K562 (cell line): Measurements from ENCODE around the gene CDC42EP3. TPM values are rescaled to one million over a fixed set of nuclear protein-coding genes. Genes with fewer than 3 reads are reported as not detected.

ENCODE experiments used
- ATAC-seq: fragments of 200-7000 bp; cut with Tn5 transposase; 3 replicates; pipeline ENCODE4 v1.9.1; 2020; ENCODE audit warnings: moderate library complexity
- BruUV-seq: library from RNA; stranded (reverse); fragments of 400-500 nt; replicated peaks from 2 replicates; lab custom pipeline; 2021; lab: Mats Ljungman, UMichigan
- CTCF ChIA-PET: fragments of 300-600 bp; formaldehyde crosslinking; extraction: SDS; loops from one replicate; lab custom pipeline; 2021; ENCODE audit warnings: low intra/inter-chr PET ratio; lab: Yijun Ruan, JAX
- POLR2A ChIA-PET: fragments of 300-600, 350-650 bp; sonication (Branson Sonifier 250); formaldehyde crosslinking; extraction: SDS; loops from one replicate; lab custom pipeline; 2021; ENCODE audit warnings: antibody characterized with exemption, inconsistent platforms; lab: Yijun Ruan, JAX
- DNase-seq, 4 experiments: peaks; one replicate each; pipeline versions ENCODE4 v3.0.0 to v3.0.0-alpha.2; 2011 to 2018; ENCODE audit warnings: low spot score in 3 of 4, mixed read lengths in 3 of 4; ENCODE audit errors: extremely low read depth in 1 of 4
- FAIRE-seq: peaks from 2 replicates; lab custom pipeline; 2011; peaks lifted over from hg19 to GRCh38; lab: Jason Lieb, UNC
- H2AFZ ChIP-seq: 2 replicates; pipeline ENCODE4 v1.6.0; 2011; ENCODE audit warnings: low read depth, low read length, control low read depth, inconsistent platforms
- H3K27ac ChIP-seq: fragments of 200-600 bp; 3 replicates; pipeline ENCODE4 v1.8.0; 2011; ENCODE audit warnings: low read depth, mild to moderate bottlenecking, control low read depth, inconsistent platforms, low read length, moderate library complexity, mixed read lengths; ENCODE audit errors: extremely low read depth
- H3K27me3 ChIP-seq, 2 experiments: fragments of 300-600 bp in 1 of 2; 2 replicates in 1 of 2; 3 replicates in 1 of 2; pipeline versions ENCODE4 v1.6.0 to v1.8.0; 2011; ENCODE audit warnings: inconsistent platforms in 2 of 2, low read length in 2 of 2, mild to moderate bottlenecking in 1 of 2, mixed read lengths in 1 of 2, moderate library complexity in 1 of 2; ENCODE audit not compliant: control insufficient read depth in 2 of 2, insufficient read depth in 2 of 2
- H3K36me3 ChIP-seq: fragments of 300-600 bp; 3 replicates; pipeline ENCODE4 v1.8.0; 2011; ENCODE audit warnings: mild to moderate bottlenecking, low read length, inconsistent platforms; ENCODE audit not compliant: control insufficient read depth, insufficient read depth
- H3K4me1 ChIP-seq, 2 experiments: fragments of 200-600 bp in 1 of 2; replicated peaks in 1 of 2; 2 replicates in 1 of 2; 3 replicates in 1 of 2; pipeline versions ENCODE4 v1.5.1 to v1.8.0; 2011; ENCODE audit warnings: inconsistent platforms in 2 of 2, low read length in 2 of 2, mild to moderate bottlenecking in 1 of 2, mixed read lengths in 1 of 2, moderate library complexity in 1 of 2; ENCODE audit not compliant: control insufficient read depth in 2 of 2, insufficient read depth in 2 of 2
- H3K4me2 ChIP-seq: 2 replicates; pipeline ENCODE4 v1.6.1; 2011; ENCODE audit warnings: low read length, control low read depth, inconsistent platforms, mixed read lengths; ENCODE audit not compliant: insufficient read depth
- H3K4me3 ChIP-seq: fragments of 200-600 bp; sonication (generic), shearing (Covaris generic); 2 replicates; pipeline ENCODE4 v1.5.1; 2016; ENCODE audit warnings: control low read depth, inconsistent platforms
- H3K79me2 ChIP-seq: fragments of 200-600 bp; 3 replicates; pipeline ENCODE4 v1.8.0; 2011; ENCODE audit warnings: low read length, inconsistent platforms; ENCODE audit not compliant: control insufficient read depth, insufficient read depth
- H3K9ac ChIP-seq, 2 experiments: 2 replicates each; pipeline versions ENCODE4 v1.6.0 to v1.6.1; 2011; ENCODE audit warnings: low read depth in 2 of 2, low read length in 2 of 2, control low read depth in 1 of 2, inconsistent platforms in 1 of 2, mild to moderate bottlenecking in 1 of 2, mixed read lengths in 1 of 2; ENCODE audit not compliant: insufficient read depth in 1 of 2
- H3K9me1 ChIP-seq: one replicate; pipeline ENCODE4 v1.6.0; 2011; ENCODE audit warnings: inconsistent platforms, mild to moderate bottlenecking, low read length, moderate library complexity; ENCODE audit not compliant: control insufficient read depth, insufficient read depth
- H3K9me3 ChIP-seq: replicated peaks from 2 replicates; pipeline ENCODE4 v1.5.1; 2011; ENCODE audit warnings: low read depth, low read length, inconsistent platforms; ENCODE audit not compliant: control insufficient read depth, insufficient read depth
- H4K20me1 ChIP-seq: replicated peaks from 2 replicates; pipeline ENCODE4 v1.6.1; 2011; ENCODE audit warnings: low read length, inconsistent platforms, mixed read lengths; ENCODE audit not compliant: control insufficient read depth, insufficient read depth
- HDAC3 ChIP-seq: fragments of 450-650 bp; IDR thresholded peaks from 2 replicates; pipeline ENCODE4 v1.6.1; 2018; ENCODE audit warnings: borderline replicate concordance, mild to moderate bottlenecking, moderate library complexity; ENCODE audit not compliant: partially characterized antibody
- MYC ChIP-seq, 2 experiments: fragments of 250-450 bp in 1 of 2; sonication (Bioruptor Pico) in 1 of 2; IDR thresholded peaks; 2 replicates each; pipeline versions ENCODE4 v1.5.1 to v1.6.1; 2012 to 2021; ENCODE audit warnings: low read depth in 2 of 2, borderline replicate concordance in 1 of 2, improper control_type of control experiment in 1 of 2, low read length in 1 of 2, mild to moderate bottlenecking in 1 of 2, moderate library complexity in 1 of 2
- SPI1 ChIP-seq: IDR thresholded peaks from 2 replicates; pipeline ENCODE4 v1.6.1; 2011; ENCODE audit warnings: low read depth, low read length, control low read depth, borderline replicate concordance
- WGBS: fragments of 100-300 bp; shearing (Covaris generic); methylation state at CpG from one replicate; pipeline ENCODE4 v1.1.6; 2016; ENCODE audit warnings: low coverage, mixed read lengths; ENCODE audit not compliant: insufficient coverage; ENCODE audit errors: missing lambda C conversion rate; 5-methylcytosine and 5-hydroxymethylcytosine counted together
- in situ Hi-C: fragments of 300-500 bp; cut with MboI; formaldehyde crosslinking; loops from 4 replicates; pipeline ENCODE4 v1.15.0; 2018; ENCODE audit warnings: inconsistent platforms, mixed read lengths
- intact Hi-C: fragments of 100-400 bp; cut with micrococcal nuclease; formaldehyde crosslinking; loops from 2 replicates; pipeline ENCODE4 v1.14.2; 2022
- polyA plus RNA-seq, 8 experiments: library from polyadenylated mRNA; depleted of rRNA in 4 of 8; stranded (reverse) in 5 of 8; unstranded in 3 of 8; fragments of >200 nt; fragmentation: Nextera tagmentation in 2 of 8; fragmentation: Illumina TruSeq in 1 of 8; extraction: Ambion mirVana in 2 of 8; extraction: Trizol in 1 of 8; gene quantifications; 2 replicates each; pipeline versions ENCODE4 v1.2.1 to v1.2.3, GENCODE V29; 2011 to 2014; ENCODE audit warnings: inconsistent platforms in 1 of 8, missing spikeins in 1 of 8
- total RNA-seq, 7 experiments: library from RNA; depleted of rRNA in 6 of 7; stranded (reverse); fragments of >200 nt in 6 of 7; fragmentation: Illumina TruSeq in 2 of 7; extraction: Trizol in 2 of 7; gene quantifications; 2 replicates each; pipeline versions ENCODE4 v1.2.1 to v1.2.3, GENCODE V29; 2011 to 2021; ENCODE audit warnings: low replicate concordance in 1 of 7
- TF ChIP-seq, protein P1 (sequence below): sonication (generic); IDR thresholded peaks from 2 replicates; pipeline ENCODE4 v1.6.1; 2016

The CDC42EP3 gene
- total and polyA plus RNA-seq, 9 of the 15 experiments (the other 6 are each of a cell fraction or from before 2014, with no cell fraction given): 0.72 to 6.4 (median 2.0) TPM

GRCh38 chr2:37665043-37665442 is 6.4 kb downstream of the CDC42EP3 start:
- TF ChIP-seq HDAC3 (no peak), SPI1 (0 out of 2 replicates have a peak, but pooled peaks have one; percentile 5)
- in situ Hi-C loops: no loop called here
- ATAC-seq (no peak), FAIRE-seq (no peak), DNase-seq (no peak)
- CTCF ChIA-PET: no interaction called here
- Histone ChIP-seq H3K79me2 (no peaks in the 10 kb centered on the region), H3K9me3 (no peaks in the 10 kb centered on the region), H3K9ac (no peak overlapping the region), H3K9me1 (no peaks in the 10 kb centered on the region), H3K4me1 (peaks cover 0 to 1% of the 10 kb centered on the region in 2 experiments; a peak in 2 of 5 replicates), H4K20me1 (peaks cover 3% of the 10 kb centered on the region), H2AFZ (no peak overlapping the region), H3K4me2 (no peak overlapping the region), H3K4me3 (no peak overlapping the region), H3K36me3 (no peaks in the 10 kb centered on the region), H3K27me3 (no peaks in the 10 kb centered on the region; a peak in 1 of 5 replicates), H3K27ac (no peak overlapping the region)
- POLR2A ChIA-PET: interaction anchor here (1.2 kb wide), 1 partner anchor 9 kb away, joined by 3 read pairs; no protein-coding TSS in a partner anchor
- intact Hi-C loops: no loop called here
- no TSS peak for BruUV-seq
- 52% methylated on average over 2 of the region's 2 CpGs for WGBS

DNA sequence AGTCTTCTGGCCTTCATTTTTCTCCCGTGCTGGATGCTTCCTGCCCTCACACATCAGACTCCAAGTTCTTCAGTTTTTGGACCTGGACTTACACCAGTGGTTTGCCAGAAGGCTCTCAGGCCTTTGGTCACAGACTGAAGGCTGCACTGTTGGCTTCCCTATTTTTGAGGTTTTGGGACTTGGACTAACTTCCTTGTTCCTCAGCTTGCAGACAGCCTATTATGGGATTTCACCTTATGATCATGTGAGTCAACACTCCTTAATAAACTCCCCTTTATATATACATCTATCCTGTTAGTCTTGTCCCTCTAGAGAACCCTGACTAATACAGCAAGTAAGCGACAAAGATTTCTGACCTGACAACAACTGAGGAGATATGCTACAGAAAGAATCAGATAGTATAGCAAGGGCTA is 7.2 kb downstream of the CDC42EP3 start:
- Histone ChIP-seq H3K9me1 (no peaks in the 10 kb centered on the region), H3K4me2 (no peak overlapping the region), H3K79me2 (no peaks in the 10 kb centered on the region), H3K4me1 (peaks cover 0 to 4% of the 10 kb centered on the region in 2 experiments; a peak in 2 of 5 replicates), H3K9ac (no peak overlapping the region), H3K27me3 (no peaks in the 10 kb centered on the region; a peak in 1 of 5 replicates), H4K20me1 (peaks cover 3% of the 10 kb centered on the region), H3K36me3 (no peaks in the 10 kb centered on the region), H3K27ac (no peak overlapping the region), H2AFZ (no peak overlapping the region), H3K9me3 (no peaks in the 10 kb centered on the region), H3K4me3 (no peak overlapping the region)
- 27% methylated on average over 2 of the region's 2 CpGs for WGBS
- FAIRE-seq (no peak), ATAC-seq (no peak), DNase-seq (no peak)
- in situ Hi-C loops (no loop called here), intact Hi-C loops (no loop called here)
- TF ChIP-seq MYC (IDR thresholded peaks at IDR 0.05; ENCODE audit: low read depth, low read length) (no peak), MYC (CRISPR knock-in tag; IDR thresholded peaks at IDR 0.05; ENCODE audit: borderline replicate concordance, low read depth) (no peak), SPI1 (0 out of 2 replicates have a peak, but pooled peaks have one; percentile 3)
- TF ChIP-seq, protein P1, sequence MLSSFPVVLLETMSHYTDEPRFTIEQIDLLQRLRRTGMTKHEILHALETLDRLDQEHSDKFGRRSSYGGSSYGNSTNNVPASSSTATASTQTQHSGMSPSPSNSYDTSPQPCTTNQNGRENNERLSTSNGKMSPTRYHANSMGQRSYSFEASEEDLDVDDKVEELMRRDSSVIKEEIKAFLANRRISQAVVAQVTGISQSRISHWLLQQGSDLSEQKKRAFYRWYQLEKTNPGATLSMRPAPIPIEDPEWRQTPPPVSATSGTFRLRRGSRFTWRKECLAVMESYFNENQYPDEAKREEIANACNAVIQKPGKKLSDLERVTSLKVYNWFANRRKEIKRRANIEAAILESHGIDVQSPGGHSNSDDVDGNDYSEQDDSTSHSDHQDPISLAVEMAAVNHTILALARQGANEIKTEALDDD: no peak
- ChIA-PET POLR2A (no interaction called here), CTCF (no interaction called here)
- no TSS peak for BruUV-seq
